Measurements from ENCODE around the gene LRRC61.
"Not testable (repeated sequence)": the region's sequence is repeated elsewhere in the genome, so short reads cannot be mapped to it uniquely, and the experiment has no call there.

LRRC61 gene

DNA sequence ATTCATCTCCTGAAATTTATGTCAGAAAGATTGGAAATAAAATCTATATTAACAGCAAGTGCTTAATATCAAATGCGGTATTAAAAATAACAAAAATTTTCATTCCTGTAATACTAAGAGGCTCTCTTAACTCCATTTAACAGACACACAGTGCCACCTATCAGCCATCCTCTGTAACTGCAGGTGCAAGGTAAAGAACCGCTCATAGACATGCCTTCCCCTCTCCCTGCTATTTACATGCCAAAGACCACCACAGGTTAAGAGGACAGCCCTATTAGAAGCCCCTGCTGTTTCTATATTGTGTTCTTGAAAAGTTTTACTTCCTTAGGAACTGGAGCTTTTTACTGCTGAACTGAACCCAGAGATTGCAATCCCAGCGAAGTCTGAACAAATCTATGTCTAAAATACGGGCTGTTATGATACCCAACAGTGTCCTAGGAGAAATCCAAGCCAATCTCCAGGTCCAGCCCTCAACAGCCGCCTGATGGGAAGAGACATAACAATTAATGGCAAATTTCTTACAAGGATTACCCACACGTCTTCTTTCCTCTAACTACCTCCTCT is 46.9 kb upstream of the LRRC61 start:
- H3K9me3 ChIP-seq (ENCODE audit: control insufficient read depth, insufficient read depth, low read depth, low read length); POLR2A ChIA-PET; H3K4me3 ChIP-seq (ENCODE audit: low read depth, low read length); H3K36me3 ChIP-seq (ENCODE audit: control insufficient read depth in 2 of 2, insufficient read depth in 1 of 2, low read length in 2 of 2); H3K27ac ChIP-seq (ENCODE audit: extremely low read depth, low read depth, low read length); H3K4me1 ChIP-seq (ENCODE audit: control insufficient read depth, insufficient read depth, low read length): not testable (repeated sequence)
- CTCF ChIA-PET, result interaction anchor here (0.6 to 1.0 kb wide), 2 partner anchors 392 to 966 kb away, joined by 3 to 6 read pairs; no protein-coding TSS in a partner anchor
- TF ChIP-seq ZNF654 (tag by site-specific recombination; IDR thresholded peaks at IDR 0.05; ENCODE audit: low read depth), result peak; percentile 88
- TF ChIP-seq, protein P1, sequence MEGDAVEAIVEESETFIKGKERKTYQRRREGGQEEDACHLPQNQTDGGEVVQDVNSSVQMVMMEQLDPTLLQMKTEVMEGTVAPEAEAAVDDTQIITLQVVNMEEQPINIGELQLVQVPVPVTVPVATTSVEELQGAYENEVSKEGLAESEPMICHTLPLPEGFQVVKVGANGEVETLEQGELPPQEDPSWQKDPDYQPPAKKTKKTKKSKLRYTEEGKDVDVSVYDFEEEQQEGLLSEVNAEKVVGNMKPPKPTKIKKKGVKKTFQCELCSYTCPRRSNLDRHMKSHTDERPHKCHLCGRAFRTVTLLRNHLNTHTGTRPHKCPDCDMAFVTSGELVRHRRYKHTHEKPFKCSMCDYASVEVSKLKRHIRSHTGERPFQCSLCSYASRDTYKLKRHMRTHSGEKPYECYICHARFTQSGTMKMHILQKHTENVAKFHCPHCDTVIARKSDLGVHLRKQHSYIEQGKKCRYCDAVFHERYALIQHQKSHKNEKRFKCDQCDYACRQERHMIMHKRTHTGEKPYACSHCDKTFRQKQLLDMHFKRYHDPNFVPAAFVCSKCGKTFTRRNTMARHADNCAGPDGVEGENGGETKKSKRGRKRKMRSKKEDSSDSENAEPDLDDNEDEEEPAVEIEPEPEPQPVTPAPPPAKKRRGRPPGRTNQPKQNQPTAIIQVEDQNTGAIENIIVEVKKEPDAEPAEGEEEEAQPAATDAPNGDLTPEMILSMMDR (tag by site-specific recombination; IDR thresholded peaks at IDR 0.05), result peak; percentile 36; the same call in 1 of the 2 replicates
- peak; percentile 90 for TF ChIP-seq ZSCAN16 (tag by site-specific recombination; IDR thresholded peaks at IDR 0.05)

DNA sequence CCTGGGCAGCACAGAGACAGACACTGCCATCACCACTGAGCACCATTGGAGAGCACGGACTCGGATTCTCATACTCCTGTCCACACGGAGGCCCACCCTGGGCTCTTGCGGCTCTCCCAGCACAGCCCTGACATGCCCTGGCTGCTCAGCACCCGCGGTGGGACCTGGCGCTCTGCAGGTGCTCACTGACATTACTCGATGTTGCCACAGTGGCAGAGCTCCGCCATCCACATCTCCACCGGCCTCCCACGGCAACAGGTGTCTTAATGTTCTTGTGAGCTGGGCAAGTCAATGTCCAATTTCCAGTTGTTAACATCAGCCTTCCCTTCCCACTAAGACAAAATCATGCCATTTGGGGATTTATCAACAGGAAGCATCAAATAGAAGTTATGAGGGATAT is 44.8 kb upstream of the LRRC61 start:
- POLR2A ChIA-PET; H3K36me3 ChIP-seq (ENCODE audit: control insufficient read depth in 2 of 2, insufficient read depth in 1 of 2, low read length in 2 of 2); H3K9me3 ChIP-seq (ENCODE audit: control insufficient read depth, insufficient read depth, low read depth, low read length); H3K27ac ChIP-seq (ENCODE audit: extremely low read depth, low read depth, low read length); H3K4me1 ChIP-seq (ENCODE audit: control insufficient read depth, insufficient read depth, low read length); H3K4me3 ChIP-seq (ENCODE audit: low read depth, low read length): not testable (repeated sequence)
- CTCF ChIA-PET, result interaction anchor here (0.6 to 0.7 kb wide), 2 partner anchors 168 to 739 kb away, joined by 4 to 5 read pairs; no protein-coding TSS in a partner anchor
- TF ChIP-seq SCRT2 (tag by site-specific recombination; IDR thresholded peaks at IDR 0.05), result peak; percentile 76

DNA sequence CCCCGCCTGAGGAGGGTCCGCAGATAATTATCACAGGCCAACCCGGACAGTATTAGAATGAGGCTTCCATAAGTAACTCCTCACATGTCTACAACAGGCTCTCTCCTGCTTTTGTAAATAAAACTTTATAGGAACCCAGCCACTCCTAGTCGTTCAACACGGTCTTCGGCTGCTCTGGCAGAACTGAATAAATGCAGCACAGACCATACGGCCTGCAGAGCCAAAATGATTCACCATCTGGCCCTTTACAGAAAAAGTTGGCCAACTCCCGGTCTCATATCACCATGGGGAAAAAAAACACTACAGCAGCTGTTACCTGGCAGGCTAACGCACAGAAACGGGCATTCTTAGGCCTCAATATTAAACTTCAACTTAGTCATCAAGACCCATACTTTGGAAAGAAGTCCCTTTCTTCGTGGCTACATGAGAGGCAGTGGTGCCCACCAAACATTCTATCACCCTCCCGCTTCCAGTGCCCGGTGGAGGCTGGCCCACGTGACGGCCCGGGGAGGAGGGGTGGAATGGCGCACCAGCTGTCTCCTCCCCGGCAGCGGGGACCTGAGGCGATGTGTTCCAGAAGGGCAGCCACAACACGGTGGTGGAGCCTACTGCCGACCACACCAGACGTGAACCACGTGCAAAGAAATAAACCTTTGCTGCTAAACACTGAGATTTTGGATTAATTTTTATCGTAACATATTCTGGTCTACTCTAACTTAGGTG is 41.3 kb upstream of the LRRC61 start:
- H3K4me3 ChIP-seq (ENCODE audit: low read depth, low read length); POLR2A ChIA-PET; H3K36me3 ChIP-seq (ENCODE audit: control insufficient read depth in 2 of 2, insufficient read depth in 1 of 2, low read length in 2 of 2); H3K4me1 ChIP-seq (ENCODE audit: control insufficient read depth, insufficient read depth, low read length); H3K27ac ChIP-seq (ENCODE audit: extremely low read depth, low read depth, low read length); H3K9me3 ChIP-seq (ENCODE audit: control insufficient read depth, insufficient read depth, low read depth, low read length); CTCF ChIA-PET: not testable (repeated sequence)

DNA sequence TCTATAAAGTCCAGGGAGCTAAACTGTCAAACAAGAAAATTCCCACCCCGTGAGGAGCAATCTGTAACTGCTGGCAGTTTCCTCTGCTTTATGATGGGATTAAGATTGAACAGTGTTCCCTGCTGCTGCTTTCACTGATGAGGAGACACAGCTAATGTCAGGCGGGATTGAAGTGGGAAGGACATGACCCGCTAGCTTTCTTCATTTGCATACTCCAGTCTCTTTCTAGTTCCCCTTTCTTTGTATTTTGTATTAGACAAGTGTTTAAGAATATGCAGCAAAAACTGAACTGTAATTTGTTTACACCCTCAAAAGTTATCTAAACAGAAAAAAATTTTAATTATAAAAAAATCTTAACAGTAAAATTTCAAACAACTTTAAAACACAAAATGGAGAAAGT is 40.0 kb upstream of the LRRC61 start:
- H3K4me1 ChIP-seq (ENCODE audit: control insufficient read depth, insufficient read depth, low read length); POLR2A ChIA-PET; H3K4me3 ChIP-seq (ENCODE audit: low read depth, low read length); H3K36me3 ChIP-seq (ENCODE audit: control insufficient read depth in 2 of 2, insufficient read depth in 1 of 2, low read length in 2 of 2); H3K27ac ChIP-seq (ENCODE audit: extremely low read depth, low read depth, low read length); CTCF ChIA-PET; H3K9me3 ChIP-seq (ENCODE audit: control insufficient read depth, insufficient read depth, low read depth, low read length): not testable (repeated sequence)

DNA sequence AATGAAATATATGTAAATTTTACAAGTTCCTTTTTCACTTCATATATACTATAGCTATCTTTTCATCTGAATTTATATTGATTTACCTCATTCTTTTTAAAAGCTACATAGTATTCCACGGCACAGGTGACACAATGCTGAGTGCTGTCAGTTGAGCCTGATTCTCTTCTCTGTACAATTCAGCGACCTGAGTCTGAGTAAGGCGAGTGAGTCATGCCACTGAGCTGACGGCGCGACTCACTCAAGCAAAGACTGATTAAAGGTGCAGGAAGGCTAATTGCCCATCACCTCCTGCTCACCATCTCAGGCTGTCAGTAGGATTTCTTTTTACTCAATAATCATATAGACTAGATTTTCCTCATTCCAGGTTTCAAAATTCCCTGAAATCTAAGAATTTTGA is 39.5 kb upstream of the LRRC61 start:
- H3K4me1 ChIP-seq (ENCODE audit: control insufficient read depth, insufficient read depth, low read length); CTCF ChIA-PET; H3K27ac ChIP-seq (ENCODE audit: extremely low read depth, low read depth, low read length); H3K4me3 ChIP-seq (ENCODE audit: low read depth, low read length); H3K36me3 ChIP-seq (ENCODE audit: control insufficient read depth in 2 of 2, insufficient read depth in 1 of 2, low read length in 2 of 2); POLR2A ChIA-PET; H3K9me3 ChIP-seq (ENCODE audit: control insufficient read depth, insufficient read depth, low read depth, low read length): not testable (repeated sequence)

DNA sequence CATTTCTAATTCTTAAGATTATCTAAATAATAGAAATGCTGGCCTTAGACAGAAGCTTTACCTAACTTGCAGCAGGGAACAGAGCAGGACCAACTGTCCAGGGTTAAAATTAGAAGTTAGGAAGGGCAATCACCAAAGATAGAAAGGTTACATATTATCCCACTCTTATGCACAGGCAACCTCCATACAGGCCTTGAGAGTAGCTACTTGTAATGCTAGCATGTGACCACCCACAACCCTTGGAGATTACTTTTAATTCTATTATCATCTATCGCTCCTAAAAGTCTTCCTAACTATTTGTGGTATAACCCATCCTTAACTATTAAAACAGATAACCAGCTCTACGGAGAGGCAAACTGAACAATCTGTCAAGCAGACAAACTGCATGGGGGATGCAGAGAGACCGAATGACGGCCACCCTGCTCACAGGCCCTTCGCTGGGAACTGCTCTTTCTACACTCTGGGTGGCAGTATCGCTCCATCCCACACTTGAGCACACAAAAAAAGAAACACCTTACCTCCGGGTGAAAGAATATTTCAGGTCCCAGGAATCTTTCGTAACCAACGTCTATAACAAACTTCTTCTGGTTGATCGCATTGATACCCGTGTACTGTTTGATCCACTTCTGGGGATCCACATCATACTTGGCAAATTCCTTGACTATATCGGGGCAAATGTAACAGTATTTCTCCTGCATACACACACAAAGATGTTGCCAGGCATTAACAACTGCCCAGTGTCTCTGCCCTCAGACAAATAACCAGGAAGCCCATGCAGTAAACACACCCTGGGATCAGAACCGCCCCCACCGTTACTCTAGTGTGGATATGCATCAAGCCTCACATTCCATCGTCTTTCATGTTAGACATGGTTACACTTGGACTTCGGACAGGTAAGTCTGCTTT is 37.1 kb upstream of the LRRC61 start:
- H3K9me3 ChIP-seq (ENCODE audit: control insufficient read depth, insufficient read depth, low read depth, low read length); H3K36me3 ChIP-seq (ENCODE audit: control insufficient read depth in 2 of 2, insufficient read depth in 1 of 2, low read length in 2 of 2); H3K4me3 ChIP-seq (ENCODE audit: low read depth, low read length); H3K27ac ChIP-seq (ENCODE audit: extremely low read depth, low read depth, low read length); H3K4me1 ChIP-seq (ENCODE audit: control insufficient read depth, insufficient read depth, low read length); POLR2A ChIA-PET: not testable (repeated sequence)
- TF ChIP-seq, protein P1 (tag by site-specific recombination; IDR thresholded peaks at IDR 0.05), result peak; percentile 77
- TF ChIP-seq ZNF660 (tag by site-specific recombination; IDR thresholded peaks at IDR 0.05) (0 out of 2 replicates have a peak, but pooled peaks have one; percentile 15), ZNF654 (tag by site-specific recombination; IDR thresholded peaks at IDR 0.05; ENCODE audit: low read depth) (peak; percentile 92)
- CTCF ChIA-PET, result interaction anchor here (0.6 to 1.2 kb wide), 5 partner anchors 134 to 693 kb away, joined by 3 to 5 read pairs (median 3); no protein-coding TSS in a partner anchor

DNA sequence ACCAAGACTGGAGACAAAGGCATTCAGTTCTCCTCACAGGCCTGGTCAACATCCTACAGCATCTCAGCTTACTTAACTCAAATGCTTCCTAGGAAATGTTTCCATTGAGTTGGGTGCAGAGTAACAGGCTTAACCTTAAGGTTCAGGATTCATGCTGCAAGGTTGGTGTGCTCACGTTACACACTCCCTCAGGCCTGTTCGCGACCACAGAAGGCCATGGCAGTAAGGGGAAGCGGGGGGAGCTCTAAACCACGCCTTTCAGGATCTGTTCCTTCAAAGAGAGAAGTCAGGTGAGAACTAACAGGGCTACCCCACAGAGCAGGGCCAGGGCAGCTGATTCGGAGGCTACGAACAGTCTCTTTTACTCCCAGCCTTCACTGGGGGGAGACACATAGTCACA is 35.3 kb upstream of the LRRC61 start:
- H3K36me3 ChIP-seq (ENCODE audit: control insufficient read depth in 2 of 2, insufficient read depth in 1 of 2, low read length in 2 of 2); H3K4me3 ChIP-seq (ENCODE audit: low read depth, low read length); H3K4me1 ChIP-seq (ENCODE audit: control insufficient read depth, insufficient read depth, low read length); CTCF ChIA-PET; H3K27ac ChIP-seq (ENCODE audit: extremely low read depth, low read depth, low read length); POLR2A ChIA-PET; H3K9me3 ChIP-seq (ENCODE audit: control insufficient read depth, insufficient read depth, low read depth, low read length): not testable (repeated sequence)

DNA sequence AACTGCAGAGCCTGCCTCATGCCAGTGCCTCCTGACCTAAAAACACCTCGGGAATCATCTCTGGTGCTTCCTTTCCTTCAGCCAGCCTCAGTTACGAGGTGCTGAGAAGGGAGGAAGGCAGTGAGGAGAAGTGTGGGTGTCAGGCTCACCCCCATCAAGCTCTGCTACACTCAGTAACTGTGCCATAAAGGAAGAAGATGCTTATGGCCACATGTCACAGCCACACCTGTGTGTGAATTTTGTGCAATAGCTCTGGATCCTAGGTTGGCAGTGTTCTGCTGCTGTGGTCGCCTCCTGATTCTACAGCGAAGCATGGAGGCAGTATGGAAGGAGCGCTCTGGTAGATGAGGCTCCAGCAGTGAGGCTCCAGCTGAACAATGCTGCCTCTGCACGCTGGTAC is 34.3 kb upstream of the LRRC61 start:
- POLR2A ChIA-PET; H3K9me3 ChIP-seq (ENCODE audit: control insufficient read depth, insufficient read depth, low read depth, low read length); H3K4me1 ChIP-seq (ENCODE audit: control insufficient read depth, insufficient read depth, low read length); CTCF ChIA-PET; H3K27ac ChIP-seq (ENCODE audit: extremely low read depth, low read depth, low read length); H3K36me3 ChIP-seq (ENCODE audit: control insufficient read depth in 2 of 2, insufficient read depth in 1 of 2, low read length in 2 of 2); H3K4me3 ChIP-seq (ENCODE audit: low read depth, low read length): not testable (repeated sequence)
